Diencephalon (tissue), 1 donor: ENCODE results near the gene DUOX1. TPM values are rescaled to one million over a fixed set of nuclear protein-coding genes. Genes with fewer than 3 reads are reported as not detected.

Experiments
- total RNA-seq: library from RNA; depleted of rRNA; stranded (reverse); fragments of >200 nt; gene quantifications from one replicate; pipeline ENCODE4 v1.2.3, GENCODE V29; 2014

DUOX1 gene
- under 0.01 TPM for total RNA-seq

DNA sequence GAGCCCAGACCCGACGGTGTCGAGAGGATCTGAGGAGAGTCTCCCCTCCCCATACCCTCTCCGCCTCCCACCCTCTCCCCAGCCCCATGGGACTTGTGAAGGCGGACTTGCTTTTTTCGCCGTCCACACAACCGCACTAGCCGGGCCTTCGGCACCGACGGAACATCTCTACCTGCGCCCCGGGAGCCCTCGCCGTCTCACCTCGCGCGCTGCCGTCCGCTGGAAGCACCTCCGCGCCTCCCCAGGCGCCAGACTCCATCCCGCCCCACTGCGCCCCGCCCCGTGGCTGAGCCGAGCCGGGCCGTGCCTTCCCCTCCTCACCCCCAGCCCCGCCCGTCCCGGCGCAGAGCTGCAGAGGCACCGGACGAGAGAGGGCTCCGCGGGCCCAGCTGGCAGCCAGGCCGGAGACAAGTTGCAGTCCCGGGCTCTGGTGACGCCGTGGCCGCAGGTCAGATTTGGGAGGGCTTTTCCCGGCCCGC is at the start of gene DUOX1, which contains the start of gene DUOXA1:
Gene DUOX1 (plus strand): TSS at position 344 of the 479 bp plus-strand sequence. CDS start 1,973 bp downstream, outside the sequence.
Gene DUOXA1 (minus strand): TSS at position 229 of the 479 bp plus-strand sequence. CDS start 6,865 bp downstream, outside the sequence.

GRCh38 chr15:45114076-45114750 is 15.6 kb upstream of the DUOX1 start, which contains the start of the genes DUOX2 and DUOXA2:
Gene DUOX2 (minus strand): TSS chr15:45114172. CDS start chr15:45113411, 761 bp downstream.
Gene DUOXA2 (plus strand): TSS chr15:45114326. CDS start chr15:45114606, 280 bp downstream.

GRCh38 chr15:45187894-45188830 is 58.4 kb downstream of the DUOX1 start, which contains the start of gene SHF:
Gene SHF (minus strand): TSS chr15:45187966. CDS start chr15:45187951, 15 bp downstream.

Other genes starting within 250 kb of the DUOX1 start
- gene TERB2, start 173.3 kb upstream of the DUOX1 start, total RNA-seq = not detected
- 9.7 TPM for gene SORD, start 106.8 kb upstream of the DUOX1 start, total RNA-seq
- under 0.01 TPM for gene DUOX2, start 15.8 kb upstream of the DUOX1 start, total RNA-seq
- not detected for gene DUOXA2, start 15.7 kb upstream of the DUOX1 start, total RNA-seq
- not detected for gene DUOXA1, start 115 bp upstream of the DUOX1 start, total RNA-seq
- 32.5 TPM for gene SHF, start 58.0 kb downstream of the DUOX1 start, total RNA-seq
- gene SLC28A2, start 122.2 kb downstream of the DUOX1 start, total RNA-seq = not detected
- 146 TPM for gene GATM, start 248.6 kb downstream of the DUOX1 start, total RNA-seq